B cell (primary cell): Measurements from ENCODE around the gene PI4KA. TPM values are rescaled to one million over a fixed set of nuclear protein-coding genes. Genes with fewer than 3 reads are reported as not detected.

ENCODE experiments used
- ATAC-seq: fragments of 200-7000 bp; cut with Tn5 transposase; one replicate; pipeline ENCODE4 v1.10.0; 2021; ENCODE audit warnings: low read depth, mild to moderate bottlenecking, moderate number of reproducible peaks, moderate library complexity
- CTCF ChIA-PET: fragments of 350-600 bp; sonication (Branson Sonifier 250); formaldehyde crosslinking; loops from one replicate; lab custom pipeline; 2021; ENCODE audit warnings: antibody characterized with exemption, inconsistent platforms; lab: Charles Lee
- POLR2A ChIA-PET: fragments of 350-600 bp; sonication (Branson Sonifier 250); formaldehyde crosslinking; loops from one replicate; lab custom pipeline; 2021; ENCODE audit warnings: antibody characterized with exemption; lab: Charles Lee
- DNase-seq: peaks from one replicate; pipeline ENCODE4 v3.0.0; 2013
- H2AFZ ChIP-seq: 2 replicates; pipeline ENCODE4 v1.6.1; 2012; ENCODE audit warnings: mild to moderate bottlenecking, low read depth, low read length; ENCODE audit not compliant: insufficient read depth, poor library complexity, severe bottlenecking
- H3K27ac ChIP-seq, 2 donors: 1 replicate in 1 of 2; 2 replicates in 1 of 2; pipeline ENCODE4 v1.5.1; 2012 to 2013; ENCODE audit warnings: low read length in 2 of 2, mild to moderate bottlenecking in 2 of 2, moderate library complexity in 1 of 2
- H3K27me3 ChIP-seq, 4 experiments: fragments of 200-600 bp in 1 of 4; sonication (generic) in 1 of 4; replicated peaks in 1 of 4; 1 replicate in 2 of 4; 2 replicates in 2 of 4; pipeline versions ENCODE4 v1.6.1 to v1.7.0; 2013 to 2016; ENCODE audit warnings: low read length in 3 of 4, mild to moderate bottlenecking in 2 of 4, mixed read lengths in 1 of 4, moderate library complexity in 1 of 4; ENCODE audit not compliant: insufficient read depth in 4 of 4, control insufficient read depth in 3 of 4; ENCODE audit errors: control extremely low read depth in 1 of 4
- H3K36me3 ChIP-seq, 2 experiments: replicated peaks in 1 of 2; 1 replicate in 1 of 2; 2 replicates in 1 of 2; pipeline versions ENCODE4 v1.6.1 to v1.7.1; 2013; ENCODE audit warnings: low read length in 1 of 2; ENCODE audit not compliant: insufficient read depth in 2 of 2, control insufficient read depth in 1 of 2; ENCODE audit errors: control extremely low read depth in 1 of 2, extremely low read depth in 1 of 2
- H3K4me1 ChIP-seq, 2 donors: fragments of 200-600 bp in 1 of 2; sonication (generic) in 1 of 2; 1 replicate in 1 of 2; 2 replicates in 1 of 2; pipeline versions ENCODE4 v1.5.1 to v1.6.1; 2013 to 2017; ENCODE audit warnings: low read length in 2 of 2; ENCODE audit not compliant: control insufficient read depth in 2 of 2, insufficient read depth in 2 of 2
- H3K4me2 ChIP-seq: replicated peaks from 2 replicates; pipeline ENCODE3; 2012; ENCODE audit warnings: mild to moderate bottlenecking, low read depth, low read length; ENCODE audit not compliant: poor library complexity, severe bottlenecking
- H3K4me3 ChIP-seq, 5 experiments: fragments of 200-600 bp in 1 of 5; sonication (generic) in 1 of 5; 1 replicate in 3 of 5; 2 replicates in 2 of 5; pipeline versions ENCODE4 v1.5.1 to v1.7.0; 2011 to 2016; ENCODE audit warnings: low read length in 4 of 5, mild to moderate bottlenecking in 4 of 5, low read depth in 2 of 5, control low read depth in 1 of 5, moderate library complexity in 1 of 5; ENCODE audit not compliant: insufficient read depth in 1 of 5; ENCODE audit errors: control extremely low read depth in 1 of 5, extremely low read depth in 1 of 5
- H3K79me2 ChIP-seq: fragments of 200-600 bp; sonication (generic); one replicate; pipeline ENCODE4 v1.6.0; 2016; ENCODE audit warnings: low read length; ENCODE audit not compliant: control insufficient read depth, insufficient read depth
- H3K9ac ChIP-seq: fragments of 200-600 bp; sonication (generic); 2 replicates; pipeline ENCODE4 v1.6.1; 2017; ENCODE audit warnings: mild to moderate bottlenecking, low read length, moderate library complexity
- H3K9me3 ChIP-seq, 3 donors: one replicate each; pipeline versions ENCODE4 v1.6.1 to v1.7.1; 2013; ENCODE audit warnings: low read length in 2 of 3; ENCODE audit not compliant: control insufficient read depth in 2 of 3, insufficient read depth in 1 of 3; ENCODE audit errors: control extremely low read depth in 1 of 3
- H4K20me1 ChIP-seq: 2 replicates; pipeline ENCODE4 v1.6.0; 2012; ENCODE audit warnings: mild to moderate bottlenecking, low read length; ENCODE audit not compliant: insufficient read depth, control insufficient read depth, poor library complexity, severe bottlenecking
- H3K27ac Mint-ChIP-seq: one replicate; pipeline ENCODE4 v1.8.0; 2021; ENCODE audit warnings: mixed read lengths
- H3K27me3 Mint-ChIP-seq: one replicate; pipeline ENCODE4 v1.8.0; 2021; ENCODE audit warnings: mixed read lengths
- H3K4me1 Mint-ChIP-seq: one replicate; pipeline ENCODE4 v1.8.0; 2021; ENCODE audit warnings: mixed read lengths
- H3K4me3 Mint-ChIP-seq: one replicate; pipeline ENCODE4 v1.8.0; 2021; ENCODE audit warnings: mixed read lengths
- H3K9me3 Mint-ChIP-seq: one replicate; pipeline ENCODE4 v1.8.0; 2022; ENCODE audit warnings: mixed read lengths; ENCODE audit not compliant: insufficient read depth
- EZH2 ChIP-seq: IDR thresholded peaks from 2 replicates; pipeline ENCODE4 v1.6.1; 2012; ENCODE audit warnings: borderline replicate concordance, low read depth, mild to moderate bottlenecking, moderate library complexity, low read length; ENCODE audit not compliant: insufficient read depth, poor library complexity, severe bottlenecking
- WGBS: methylation state at CpG from one replicate; pipeline ENCODE4 v1.1.5; 2013; ENCODE audit warnings: missing lambda C conversion rate; ENCODE audit not compliant: insufficient coverage; 5-methylcytosine and 5-hydroxymethylcytosine counted together
- intact Hi-C: fragments of 100-400 bp; cut with micrococcal nuclease; formaldehyde crosslinking; loops from one replicate; pipeline ENCODE4 v1.10.0; 2022
- polyA plus RNA-seq: library from polyadenylated mRNA; depleted of rRNA; stranded (reverse); fragments of >200 nt; gene quantifications from 2 replicates; pipeline ENCODE4 v1.2.3, GENCODE V29; 2012
- total RNA-seq, 2 donors: library from RNA; stranded (reverse); fragments of 120-200 nt in 1 of 2; gene quantifications; 1 replicate in 1 of 2; 2 replicates in 1 of 2; pipeline versions ENCODE4 v1.2.3 to v1.2.4, GENCODE V29; 2013 to 2022
- TF ChIP-seq, protein P1 (sequence below): fragments of 200-600 bp; IDR thresholded peaks from one replicate; pipeline ENCODE4 v1.8.0; 2022; ENCODE audit warnings: antibody characterized with exemption, mild to moderate bottlenecking

Gene PI4KA
- total and polyA plus RNA-seq, 2 donors (not counting 1 experiment from before 2014, with no cell fraction given), result 85.9 to 156 TPM

DNA sequence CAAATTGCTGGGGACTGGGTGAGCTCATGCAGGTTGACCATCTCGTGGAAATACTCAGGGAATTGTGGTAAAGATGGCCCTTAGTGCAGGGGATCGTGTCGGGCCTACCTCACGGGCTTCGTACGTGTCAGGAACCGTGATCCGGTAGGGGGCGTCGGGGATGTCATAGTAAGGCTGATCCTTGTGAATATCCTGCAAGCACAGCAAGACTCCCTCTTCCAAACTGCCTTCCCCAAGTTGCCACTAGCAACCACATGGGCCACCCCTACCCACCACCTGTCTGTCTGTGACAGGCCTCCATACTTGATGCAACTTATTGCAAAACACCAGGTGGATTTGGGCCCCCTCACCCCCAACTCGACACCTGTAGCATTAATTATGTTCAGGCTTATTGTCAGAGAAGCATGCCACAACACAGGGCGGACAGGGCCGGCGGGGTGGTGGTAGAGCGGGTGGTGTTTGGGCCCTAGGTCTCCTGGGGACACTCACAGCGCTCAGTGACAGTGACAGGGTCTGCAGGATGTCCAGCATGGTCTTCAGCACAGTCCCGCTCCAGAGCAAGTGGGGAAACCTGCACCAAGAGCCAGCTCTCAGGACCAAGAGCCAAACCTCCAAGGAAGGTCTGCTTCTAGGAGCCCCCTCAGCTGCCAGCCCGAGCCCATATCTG, 107.3 kb downstream of the PI4KA start:
- H3K9ac ChIP-seq, result no peak overlapping the region

More for the DNA sequence above, 107.3 kb downstream of the PI4KA start:
- Histone ChIP-seq H4K20me1 (no peaks in the 10 kb centered on the region), H3K4me1 (peaks cover 24 to 48% of the 10 kb centered on the region in 2 donors), H3K27ac (no peak overlapping the region), H3K9me3 (no peaks in the 10 kb centered on the region), H3K4me3 (no peak overlapping the region), H3K27me3 (no peaks in the 10 kb centered on the region), H3K79me2 (no peaks in the 10 kb centered on the region), H2AFZ (no peak overlapping the region), H3K36me3 (peaks cover 0 to 41% of the 10 kb centered on the region in 2 experiments), H3K4me2 (no peak overlapping the region)
- Mint-ChIP-seq H3K27ac (peak overlapping the region; percentile 61), H3K4me3 (no peak overlapping the region), H3K9me3 (no peaks in the 10 kb centered on the region), H3K27me3 (no peaks in the 10 kb centered on the region), H3K4me1 (peaks cover 49% of the 10 kb centered on the region)
- DNase-seq (no peak), ATAC-seq (no peak)
- intact Hi-C loops, result no loop called here
- TF ChIP-seq EZH2, result no peak
- TF ChIP-seq, protein P1, sequence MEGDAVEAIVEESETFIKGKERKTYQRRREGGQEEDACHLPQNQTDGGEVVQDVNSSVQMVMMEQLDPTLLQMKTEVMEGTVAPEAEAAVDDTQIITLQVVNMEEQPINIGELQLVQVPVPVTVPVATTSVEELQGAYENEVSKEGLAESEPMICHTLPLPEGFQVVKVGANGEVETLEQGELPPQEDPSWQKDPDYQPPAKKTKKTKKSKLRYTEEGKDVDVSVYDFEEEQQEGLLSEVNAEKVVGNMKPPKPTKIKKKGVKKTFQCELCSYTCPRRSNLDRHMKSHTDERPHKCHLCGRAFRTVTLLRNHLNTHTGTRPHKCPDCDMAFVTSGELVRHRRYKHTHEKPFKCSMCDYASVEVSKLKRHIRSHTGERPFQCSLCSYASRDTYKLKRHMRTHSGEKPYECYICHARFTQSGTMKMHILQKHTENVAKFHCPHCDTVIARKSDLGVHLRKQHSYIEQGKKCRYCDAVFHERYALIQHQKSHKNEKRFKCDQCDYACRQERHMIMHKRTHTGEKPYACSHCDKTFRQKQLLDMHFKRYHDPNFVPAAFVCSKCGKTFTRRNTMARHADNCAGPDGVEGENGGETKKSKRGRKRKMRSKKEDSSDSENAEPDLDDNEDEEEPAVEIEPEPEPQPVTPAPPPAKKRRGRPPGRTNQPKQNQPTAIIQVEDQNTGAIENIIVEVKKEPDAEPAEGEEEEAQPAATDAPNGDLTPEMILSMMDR, result no peak
- 94% methylated on average over 18 of the region's 18 CpGs for WGBS
- ChIA-PET CTCF (interaction anchor here (0.5 to 1.3 kb wide), 5 partner anchors 8 to 32 kb away, joined by 3 to 7 read pairs (median 4); no protein-coding TSS in a partner anchor), POLR2A (no interaction called here)
